OCI-LY7 (cell line): ENCODE measurements around the gene FBF1.
"Not testable (repeated sequence)": the region's sequence is repeated elsewhere in the genome, so short reads cannot be mapped to it uniquely, and the experiment has no call there.

Experiments used
- EZH2phosphoT487 ChIP-seq: fragments of 200-600 bp; sonication (generic); IDR thresholded peaks from 2 replicates; pipeline ENCODE4 v1.6.1; 2018; ENCODE audit warnings: low read depth, borderline replicate concordance, mild to moderate bottlenecking, mixed run types, antibody characterized with exemption, low read length, moderate library complexity, mixed read lengths
- TF ChIP-seq, protein P1 (sequence below): fragments of 200-600 bp; sonication (generic); conservative IDR thresholded peaks from 2 replicates; pipeline ENCODE4 v1.5.1; 2014; ENCODE audit warnings: mild to moderate bottlenecking, antibody characterized with exemption, low read length, moderate library complexity, mixed read lengths

DNA sequence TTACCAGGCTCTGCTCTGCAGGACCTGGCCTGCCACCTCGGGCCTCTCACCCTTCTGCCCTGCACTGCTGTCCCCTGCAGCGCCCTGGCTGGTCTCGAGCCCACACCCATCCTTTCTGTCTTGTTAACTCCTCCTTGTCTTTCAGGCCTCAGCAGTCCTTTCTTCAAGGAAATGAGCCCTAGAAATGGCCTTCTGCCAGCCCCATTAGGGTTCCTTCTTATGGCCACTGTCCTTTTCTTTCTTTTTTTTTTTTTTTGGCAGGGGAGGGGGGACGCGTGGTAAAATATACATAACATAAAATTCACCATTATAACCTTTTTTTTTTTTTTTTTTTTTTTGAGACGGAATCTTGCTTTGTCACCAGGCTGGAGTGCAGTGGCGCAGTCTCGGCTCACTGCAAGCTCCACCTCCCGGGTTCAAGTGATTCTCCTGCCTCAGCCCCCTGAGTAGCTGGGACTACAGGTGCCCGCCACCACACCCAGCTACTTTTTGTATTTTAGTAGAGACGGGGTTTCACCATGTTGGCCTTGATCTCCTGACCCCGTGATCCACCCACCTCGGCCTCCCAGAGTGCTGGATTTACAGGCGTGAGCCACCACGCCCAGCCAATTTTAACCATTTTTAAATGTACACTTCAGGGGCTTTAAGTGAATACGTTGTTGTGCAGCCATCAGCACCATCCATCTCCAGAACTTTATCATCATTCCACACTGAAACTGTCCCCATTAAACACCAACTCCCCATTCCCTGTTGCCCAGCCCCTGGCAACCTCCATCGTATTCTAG is 75.2 kb downstream of the FBF1 start:
- TF ChIP-seq, protein P1, sequence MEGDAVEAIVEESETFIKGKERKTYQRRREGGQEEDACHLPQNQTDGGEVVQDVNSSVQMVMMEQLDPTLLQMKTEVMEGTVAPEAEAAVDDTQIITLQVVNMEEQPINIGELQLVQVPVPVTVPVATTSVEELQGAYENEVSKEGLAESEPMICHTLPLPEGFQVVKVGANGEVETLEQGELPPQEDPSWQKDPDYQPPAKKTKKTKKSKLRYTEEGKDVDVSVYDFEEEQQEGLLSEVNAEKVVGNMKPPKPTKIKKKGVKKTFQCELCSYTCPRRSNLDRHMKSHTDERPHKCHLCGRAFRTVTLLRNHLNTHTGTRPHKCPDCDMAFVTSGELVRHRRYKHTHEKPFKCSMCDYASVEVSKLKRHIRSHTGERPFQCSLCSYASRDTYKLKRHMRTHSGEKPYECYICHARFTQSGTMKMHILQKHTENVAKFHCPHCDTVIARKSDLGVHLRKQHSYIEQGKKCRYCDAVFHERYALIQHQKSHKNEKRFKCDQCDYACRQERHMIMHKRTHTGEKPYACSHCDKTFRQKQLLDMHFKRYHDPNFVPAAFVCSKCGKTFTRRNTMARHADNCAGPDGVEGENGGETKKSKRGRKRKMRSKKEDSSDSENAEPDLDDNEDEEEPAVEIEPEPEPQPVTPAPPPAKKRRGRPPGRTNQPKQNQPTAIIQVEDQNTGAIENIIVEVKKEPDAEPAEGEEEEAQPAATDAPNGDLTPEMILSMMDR: not testable (repeated sequence)
- TF ChIP-seq EZH2phosphoT487: not testable (repeated sequence)
